H4 (cell line): ENCODE results near the gene ARHGAP33. TPM values are rescaled to one million over a fixed set of nuclear protein-coding genes. Genes with fewer than 3 reads are reported as not detected.
"Not testable (repeated sequence)": the region's sequence is repeated elsewhere in the genome, so short reads cannot be mapped to it uniquely, and the experiment has no call there.

Experiments
- DNase-seq: peaks from one replicate; pipeline ENCODE4 v3.0.0-alpha.2; 2015; ENCODE audit warnings: low spot score
- total RNA-seq: library from RNA; depleted of rRNA; stranded (reverse); fragments of >200 nt; shearing (Covaris generic); gene quantifications from 2 replicates; pipeline ENCODE4 v1.2.3, GENCODE V29; 2014

The ARHGAP33 gene
- total RNA-seq, 1 experiment from 2014 or later = 1.5 TPM

DNA sequence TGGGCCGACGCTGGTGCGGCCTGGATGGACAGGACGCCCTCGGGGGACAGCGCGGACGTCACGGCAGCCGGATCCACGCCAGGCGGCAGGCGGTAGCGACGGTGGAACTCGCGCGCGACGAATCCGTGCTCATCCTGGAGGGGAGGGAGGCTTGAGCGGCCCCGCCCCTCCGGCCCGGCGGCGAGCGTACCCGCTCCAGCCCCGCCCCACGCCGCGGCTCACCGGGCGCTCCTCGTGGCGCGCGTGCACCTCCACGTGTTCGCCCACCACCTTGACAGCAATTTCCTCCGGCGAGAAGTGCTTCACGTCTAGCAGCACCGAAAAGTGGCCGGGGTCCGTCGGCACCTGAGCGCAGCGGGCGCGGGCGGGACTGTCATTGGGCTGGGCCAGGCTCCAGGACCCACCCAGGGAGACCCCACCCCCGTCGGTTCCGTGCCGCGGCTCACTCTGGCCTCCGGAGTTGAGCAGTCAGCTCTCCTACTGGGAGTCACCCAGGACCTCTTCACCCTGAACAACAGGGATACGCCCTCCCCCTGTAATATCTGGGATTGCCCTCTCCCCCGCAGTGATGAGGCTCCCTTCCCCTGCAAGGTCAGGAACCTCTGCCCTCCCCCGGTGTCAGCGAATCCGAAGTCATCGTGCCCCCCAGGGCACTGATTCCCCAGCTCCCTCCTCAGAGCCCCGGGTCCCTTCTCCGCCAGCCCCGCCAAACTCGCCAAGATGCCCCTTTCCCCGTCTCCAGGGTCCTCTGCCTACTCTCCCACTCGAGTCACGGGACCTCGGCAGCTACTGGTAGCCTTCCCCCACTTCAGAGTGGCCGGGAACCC, 19.6 kb upstream of the ARHGAP33 start:
- no peak for DNase-seq

DNA sequence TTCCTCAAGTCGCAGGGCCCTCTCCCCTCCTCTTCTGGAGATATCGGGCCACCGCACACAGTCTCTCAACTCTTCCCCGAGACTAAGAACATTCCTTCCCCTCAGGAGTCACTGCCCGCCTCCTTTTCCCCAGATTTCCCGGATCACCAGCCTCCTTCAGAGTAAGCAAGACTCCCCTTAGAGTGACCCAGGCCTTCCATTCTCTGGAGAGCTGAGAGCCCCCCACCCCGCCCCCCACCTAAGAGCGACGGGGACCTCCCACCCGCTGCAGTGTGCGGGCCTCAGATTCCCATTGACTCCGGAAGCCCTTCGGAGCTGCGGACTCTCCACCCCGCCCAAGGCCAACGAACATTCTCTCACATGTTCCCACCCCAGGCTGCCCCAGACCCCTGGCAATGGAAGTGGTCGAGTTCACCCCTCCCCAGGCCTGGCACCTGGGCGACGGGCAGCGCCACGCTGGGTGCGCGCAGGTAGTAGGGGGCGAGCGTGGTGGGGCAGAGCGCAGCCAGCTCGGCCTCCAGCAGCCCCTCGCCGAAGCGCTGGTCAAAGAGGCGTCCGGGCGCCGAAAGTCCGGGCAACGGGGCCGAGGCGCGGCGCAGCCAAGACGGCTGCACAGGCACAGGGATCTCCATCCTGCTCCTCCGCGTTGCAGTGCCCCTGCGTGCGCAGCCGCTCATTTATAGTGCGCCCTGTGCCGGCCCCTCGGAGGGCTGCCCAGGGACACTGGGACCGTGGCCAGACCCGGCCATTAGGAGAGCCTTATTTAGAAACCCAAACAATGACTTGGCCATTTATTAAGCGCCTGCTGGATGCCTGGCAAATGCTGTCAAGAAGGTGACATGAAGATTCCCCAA, 18.8 kb upstream of the ARHGAP33 start, which contains the start of gene HSPB6:
Gene HSPB6, minus strand, starts transcription at position 653 of the 854 bp plus-strand sequence. Its CDS starts 21 bp downstream, at position 632.
- DNase-seq = no peak

DNA sequence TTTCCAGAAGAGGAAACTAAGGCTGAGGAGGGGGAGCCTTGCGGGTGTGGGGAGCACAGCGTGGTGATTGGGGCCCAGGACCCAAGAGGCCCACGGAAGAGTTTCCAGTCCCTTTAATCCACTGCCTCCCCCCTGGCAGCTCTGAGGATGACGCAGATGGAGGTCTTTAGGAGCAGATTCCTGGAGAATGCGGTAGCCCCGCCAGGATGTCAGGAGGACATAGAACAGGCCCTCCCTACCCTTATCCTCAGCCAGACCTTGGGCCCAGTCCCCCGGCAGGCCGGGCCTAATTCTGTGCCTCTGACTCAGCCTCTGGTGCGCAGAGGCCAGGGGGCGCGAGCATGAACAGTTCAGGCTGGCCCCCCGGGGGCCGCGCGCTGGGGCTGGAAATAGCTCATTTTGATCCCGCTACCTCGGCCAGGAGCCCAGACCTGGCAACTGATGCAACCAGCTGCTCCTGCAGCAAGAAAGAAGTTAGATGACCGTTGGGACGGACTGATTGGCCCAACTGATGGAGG, 18.1 kb upstream of the ARHGAP33 start:
- no peak for DNase-seq

DNA sequence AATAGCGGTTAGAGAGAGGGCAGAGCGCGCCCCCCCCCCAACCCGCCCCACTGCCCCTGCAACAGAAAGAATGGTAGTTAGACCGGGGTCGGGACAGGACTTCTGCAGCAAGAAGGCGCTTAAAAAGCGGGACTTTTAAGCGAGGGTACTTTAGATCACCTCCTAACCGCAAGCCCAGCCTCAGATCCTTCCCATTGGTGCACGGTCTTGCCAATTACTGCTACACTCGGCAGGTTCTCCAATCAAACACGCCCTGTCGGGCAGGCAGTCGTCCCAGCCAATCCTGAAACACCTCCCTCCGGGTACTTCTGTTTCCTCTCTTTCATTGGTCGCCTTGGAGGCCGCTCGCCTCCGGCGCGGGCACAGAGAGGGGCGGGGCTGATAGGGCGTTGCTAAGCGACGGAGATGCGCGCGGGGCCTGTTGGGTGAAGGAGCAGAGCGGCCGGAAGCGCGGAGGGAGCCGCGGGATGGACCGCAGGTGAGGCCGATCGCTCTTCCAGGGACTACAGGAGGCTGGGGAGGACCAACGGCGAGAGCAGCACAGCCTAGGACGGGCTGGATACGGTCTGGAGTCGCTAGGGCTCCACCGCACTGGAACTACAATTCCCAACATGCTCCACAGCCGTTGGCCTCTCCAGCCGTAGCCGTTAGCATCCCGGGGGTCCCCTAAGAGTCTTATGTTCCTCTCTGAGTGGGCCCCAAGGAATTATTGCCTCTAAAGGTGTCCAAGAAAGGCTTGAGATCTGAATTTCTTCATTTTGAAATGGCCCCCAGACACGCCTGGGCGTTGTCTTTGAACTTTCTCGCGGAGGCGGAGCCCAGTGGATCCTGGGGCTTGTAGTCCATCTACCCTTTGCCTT, 17.4 kb upstream of the ARHGAP33 start, which contains the start of gene PROSER3:
Gene PROSER3, plus strand, starts transcription at position 428 of the 860 bp plus-strand sequence. Its CDS starts 40 bp downstream, at position 468.
- DNase-seq = peak; percentile 100

DNA sequence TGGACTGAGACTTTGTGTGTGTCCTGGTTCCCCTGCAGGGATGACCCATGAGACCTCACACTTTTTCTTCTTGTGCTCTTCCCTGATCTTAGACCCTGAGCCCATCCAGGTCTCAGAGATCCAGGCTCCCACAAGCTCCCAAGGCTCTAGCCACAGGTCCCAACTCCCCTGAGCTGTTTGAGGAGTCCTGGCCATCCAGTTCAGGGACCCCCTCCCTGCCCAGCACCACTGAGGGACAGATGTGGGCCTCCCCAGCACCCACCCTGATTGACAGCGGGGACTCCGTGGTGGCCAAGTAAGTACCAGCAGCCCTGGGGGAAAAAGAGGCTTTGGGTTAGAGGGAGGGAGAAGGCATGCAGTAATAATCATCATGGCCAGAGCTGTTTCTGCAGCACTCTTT, 15.7 kb upstream of the ARHGAP33 start:
- no peak for DNase-seq

DNA sequence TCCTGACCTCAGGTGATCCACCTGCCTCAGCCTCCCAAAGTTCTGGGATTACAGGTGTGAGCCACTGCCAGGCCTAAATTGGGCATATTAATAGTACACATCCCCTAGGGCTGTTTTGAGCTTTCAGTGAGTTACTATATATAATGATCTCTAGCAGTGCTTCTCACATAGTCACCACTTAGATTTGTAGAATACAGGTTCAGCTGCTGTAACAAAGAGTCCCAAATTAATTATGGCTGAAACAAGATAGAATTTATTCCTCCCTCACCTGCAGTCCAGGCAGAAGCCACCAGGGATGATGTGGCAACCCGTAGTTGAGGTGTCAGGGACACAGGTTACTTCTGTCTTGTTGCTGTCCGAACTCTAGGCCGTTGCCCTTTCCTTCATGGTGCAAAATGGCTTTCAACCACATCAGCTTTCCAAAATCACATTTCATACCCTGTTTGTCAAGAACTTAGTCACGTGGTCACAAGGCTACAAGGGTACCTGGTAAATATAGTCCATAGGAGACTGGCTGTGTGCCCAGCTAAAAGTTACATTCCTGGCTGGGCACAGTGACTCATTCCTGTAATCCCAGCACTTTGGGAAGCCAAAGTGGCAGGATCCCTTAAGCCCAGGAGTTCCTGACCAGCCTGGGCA, 14.5 kb upstream of the ARHGAP33 start:
- no peak for DNase-seq

DNA sequence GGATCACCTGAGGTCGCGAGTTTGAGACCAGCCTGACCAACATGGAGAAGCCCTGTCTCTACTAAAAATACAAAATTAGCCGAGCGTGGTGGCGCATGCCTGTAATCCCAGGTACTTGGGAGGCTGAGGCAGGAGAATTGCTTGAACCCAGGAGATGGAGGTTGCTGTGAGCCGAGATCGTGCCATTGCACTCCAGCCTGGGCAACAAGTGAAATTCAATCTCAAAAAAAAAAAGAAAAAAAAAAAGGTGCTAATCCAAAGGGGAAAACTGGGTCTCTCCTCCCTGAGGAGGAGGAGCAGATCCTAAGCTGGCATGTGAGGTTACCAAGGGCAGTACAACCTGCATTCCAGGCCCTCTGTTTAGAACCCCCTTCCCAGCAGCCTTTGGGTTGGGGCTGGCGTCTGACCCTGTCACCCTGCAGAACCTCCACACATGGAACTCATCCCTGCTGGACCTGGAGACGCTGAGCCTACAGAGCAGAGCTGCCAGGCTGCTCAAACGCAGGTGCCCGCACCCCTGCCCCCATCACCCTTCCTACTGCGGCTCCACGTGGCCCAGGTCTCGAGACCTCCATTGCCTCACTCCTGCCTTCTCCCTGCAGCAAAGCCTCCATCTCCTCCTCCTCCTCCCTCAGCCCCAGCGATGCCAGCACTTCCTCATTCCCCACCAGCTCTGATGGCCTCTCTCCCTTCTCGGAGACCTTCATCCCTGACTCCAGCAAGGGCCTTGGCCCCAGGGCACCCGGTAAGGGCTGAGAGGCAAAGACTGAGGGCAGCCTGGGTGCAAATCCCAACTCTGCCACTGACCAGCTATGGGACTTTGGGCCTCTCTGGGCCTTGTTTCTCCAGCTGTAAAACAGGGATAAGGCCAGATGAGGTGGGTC, 10.7 kb upstream of the ARHGAP33 start:
- DNase-seq = no peak

DNA sequence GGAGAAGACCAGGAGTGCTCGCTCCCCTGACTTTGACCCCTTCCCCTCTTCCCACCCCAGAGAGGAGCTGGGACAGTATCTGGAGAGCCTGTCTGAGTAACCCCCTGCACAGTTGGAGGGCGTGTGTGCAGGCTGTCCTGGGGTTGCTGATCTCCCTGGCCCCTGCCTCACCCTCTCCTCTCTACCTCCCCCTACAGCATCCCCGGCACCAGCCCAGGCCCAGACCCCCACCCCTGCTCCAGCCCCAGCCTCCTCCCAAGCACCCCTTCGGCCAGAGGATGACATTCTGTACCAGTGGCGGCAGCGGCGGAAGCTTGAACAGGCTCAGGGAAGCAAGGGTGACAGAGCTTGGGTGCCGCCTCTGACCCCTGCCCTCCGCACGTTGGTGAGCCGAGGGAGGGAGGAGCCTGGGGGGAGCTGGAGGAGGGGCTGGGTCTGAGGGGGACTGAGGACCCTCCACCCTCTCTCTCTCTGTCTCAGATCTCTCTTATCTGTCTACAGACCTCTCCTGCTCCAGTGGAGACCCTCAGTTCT, 8.7 kb upstream of the ARHGAP33 start:
- DNase-seq = no peak

DNA sequence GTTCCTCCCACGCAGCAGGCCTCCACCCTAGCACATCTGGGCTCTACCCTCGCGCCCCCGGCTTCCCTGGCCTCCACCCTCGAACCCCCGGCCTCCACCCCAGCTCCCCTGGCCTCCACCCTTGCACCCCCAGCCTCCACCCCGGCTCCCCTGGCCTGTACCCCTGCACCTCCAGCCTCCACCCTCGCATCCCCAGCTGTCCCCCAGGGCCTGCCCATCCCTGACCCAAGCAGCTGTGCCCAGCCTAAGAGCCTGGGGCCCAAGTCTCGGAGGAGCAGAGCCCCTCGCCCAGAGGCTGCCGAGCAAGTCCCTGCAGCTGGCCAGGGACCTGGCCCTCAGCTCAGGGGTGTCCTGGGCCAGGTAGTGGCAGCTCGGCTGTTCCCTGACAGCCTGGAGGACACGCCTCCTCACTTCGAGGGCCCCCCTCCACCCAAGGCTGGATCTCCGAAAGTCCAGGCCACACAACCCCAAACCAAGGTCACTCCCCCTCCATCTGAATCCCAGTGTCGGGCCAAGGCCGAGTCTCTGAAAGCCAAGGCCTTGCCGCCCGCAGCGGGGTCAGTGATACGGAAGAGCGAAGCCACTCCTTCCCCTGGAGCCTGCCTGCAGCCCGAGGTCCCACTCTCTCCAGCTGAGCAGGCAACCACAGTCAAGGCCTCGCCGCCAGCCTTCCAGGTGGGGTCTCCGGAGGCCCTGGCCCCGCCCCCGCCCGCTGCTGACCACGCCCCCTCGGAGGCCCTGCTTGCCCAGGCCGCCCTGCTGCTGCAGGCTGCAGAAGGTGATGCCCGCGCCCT, 7.9 kb upstream of the ARHGAP33 start:
- no peak for DNase-seq

DNA sequence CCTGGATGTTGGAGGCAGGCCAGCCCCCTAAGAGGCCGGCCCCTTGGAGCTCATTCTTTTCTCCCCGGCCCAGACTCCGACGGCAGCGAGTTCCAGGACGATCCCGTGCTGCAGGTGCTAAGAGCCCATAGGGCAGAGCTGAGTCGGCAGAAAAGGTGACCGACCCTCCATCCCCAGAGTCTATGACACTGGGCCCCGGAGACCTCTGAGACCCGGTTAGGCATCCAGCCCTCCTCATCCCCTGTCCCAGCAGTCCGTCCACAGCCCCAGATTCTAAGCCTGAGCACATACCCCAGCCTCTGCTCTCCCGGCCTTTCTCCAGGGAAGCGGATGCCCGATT, 7.3 kb upstream of the ARHGAP33 start:
- no peak for DNase-seq

DNA sequence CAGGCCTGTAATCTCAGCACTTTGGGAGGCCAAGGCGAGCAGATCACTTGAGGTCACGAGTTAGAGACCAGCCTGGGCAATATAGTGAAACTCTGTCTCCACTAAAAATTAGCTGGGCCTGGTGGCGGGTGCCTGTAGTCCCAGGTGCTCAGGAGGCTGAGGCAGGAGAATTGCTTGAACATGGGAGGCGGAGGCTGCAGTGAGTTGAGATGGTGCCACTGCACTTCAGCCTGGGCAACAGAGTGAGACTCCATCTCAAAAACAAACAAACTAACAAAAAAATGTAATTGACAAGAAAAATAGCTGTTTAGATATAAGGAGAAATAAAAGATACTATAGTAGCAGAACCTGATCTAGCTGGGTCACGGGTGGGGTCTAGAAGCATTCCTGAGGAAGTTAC, 3.0 kb upstream of the ARHGAP33 start:
- DNase-seq = not testable (repeated sequence)

DNA sequence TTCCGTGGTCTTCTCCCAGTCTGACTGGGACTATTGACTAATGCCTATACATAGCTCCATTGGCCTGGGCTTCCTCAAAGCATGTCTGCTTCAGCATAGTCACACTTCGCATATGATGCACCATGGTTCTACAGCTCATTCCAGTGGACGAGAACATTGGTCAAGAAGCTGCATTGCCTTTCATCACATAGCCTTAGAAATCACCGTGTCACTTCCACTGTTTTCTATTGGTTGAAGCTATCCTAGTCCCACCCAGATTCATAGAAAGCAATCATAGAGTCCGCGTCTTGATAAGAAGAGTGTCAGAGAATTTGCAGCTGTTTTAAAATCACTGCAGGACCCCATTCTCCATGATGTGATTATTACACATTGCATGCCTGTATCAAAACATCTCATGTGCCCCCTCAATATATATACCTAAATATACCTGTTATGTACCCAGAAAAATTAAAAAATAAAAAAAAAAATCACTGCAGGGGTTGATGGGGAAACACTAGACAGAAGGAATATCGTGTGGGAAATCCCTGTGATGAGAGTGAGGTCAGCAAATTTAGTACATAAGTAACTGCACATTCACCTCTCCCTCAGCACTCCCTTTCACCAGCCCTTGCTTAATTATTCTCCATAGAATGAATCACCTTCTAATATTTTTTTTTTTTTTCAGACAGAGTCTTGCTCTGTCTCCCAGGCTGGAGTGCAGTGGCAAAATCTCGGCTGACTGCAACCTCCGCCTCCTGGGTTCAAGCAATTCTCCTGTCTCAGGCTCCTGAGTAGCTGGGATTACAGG, 2.2 kb upstream of the ARHGAP33 start:
- no peak for DNase-seq

DNA sequence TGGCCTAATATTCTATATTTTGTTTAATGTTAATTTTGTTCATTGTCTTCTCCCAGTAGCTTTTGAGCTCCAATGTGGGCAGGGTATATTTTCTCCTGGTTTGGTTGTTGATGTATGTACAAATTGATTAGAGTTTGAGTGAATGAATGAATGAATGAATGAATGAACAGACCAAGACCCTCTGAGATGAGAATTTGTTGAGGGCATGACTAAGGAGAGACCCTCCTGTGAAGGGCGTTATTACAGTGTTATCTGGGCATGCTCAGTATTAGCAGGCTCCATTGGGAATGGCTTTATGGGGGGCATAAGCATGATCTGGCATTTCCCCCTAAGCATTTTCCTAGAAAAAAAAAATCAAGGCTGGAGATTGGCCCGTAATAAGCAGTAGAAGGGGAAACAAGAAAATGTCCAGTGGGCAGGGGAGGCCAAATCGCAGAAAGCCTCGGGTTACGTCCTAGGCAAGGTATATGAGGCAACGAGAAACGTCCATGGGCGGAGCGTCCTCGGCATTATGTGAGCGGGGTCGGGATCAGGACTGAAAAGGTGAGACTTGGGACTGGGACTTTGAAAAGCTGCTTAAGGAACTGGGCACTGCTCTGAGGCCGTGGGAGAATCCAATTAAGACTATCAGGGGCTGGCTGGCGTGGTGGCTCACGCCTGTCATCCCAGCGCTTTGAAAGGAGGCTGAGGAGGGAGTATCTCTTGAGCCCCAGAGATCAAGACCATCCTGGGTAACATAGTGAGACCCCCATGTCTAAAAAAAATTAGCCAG, 904 bp upstream of the ARHGAP33 start:
- no peak for DNase-seq

DNA sequence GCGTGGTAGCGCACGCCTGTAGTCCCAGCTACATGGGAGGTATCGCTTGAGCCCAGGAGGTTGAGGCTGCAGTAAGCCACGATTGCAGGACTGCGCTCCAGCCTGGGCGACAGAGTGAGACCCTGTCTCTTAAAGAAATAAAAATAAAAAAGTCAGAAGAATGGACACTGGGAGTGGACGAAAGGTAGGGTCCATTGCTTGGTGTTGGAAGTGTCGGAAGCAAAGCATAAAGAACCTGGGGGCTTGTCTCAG, 392 bp upstream of the ARHGAP33 start:
- no peak for DNase-seq

DNA sequence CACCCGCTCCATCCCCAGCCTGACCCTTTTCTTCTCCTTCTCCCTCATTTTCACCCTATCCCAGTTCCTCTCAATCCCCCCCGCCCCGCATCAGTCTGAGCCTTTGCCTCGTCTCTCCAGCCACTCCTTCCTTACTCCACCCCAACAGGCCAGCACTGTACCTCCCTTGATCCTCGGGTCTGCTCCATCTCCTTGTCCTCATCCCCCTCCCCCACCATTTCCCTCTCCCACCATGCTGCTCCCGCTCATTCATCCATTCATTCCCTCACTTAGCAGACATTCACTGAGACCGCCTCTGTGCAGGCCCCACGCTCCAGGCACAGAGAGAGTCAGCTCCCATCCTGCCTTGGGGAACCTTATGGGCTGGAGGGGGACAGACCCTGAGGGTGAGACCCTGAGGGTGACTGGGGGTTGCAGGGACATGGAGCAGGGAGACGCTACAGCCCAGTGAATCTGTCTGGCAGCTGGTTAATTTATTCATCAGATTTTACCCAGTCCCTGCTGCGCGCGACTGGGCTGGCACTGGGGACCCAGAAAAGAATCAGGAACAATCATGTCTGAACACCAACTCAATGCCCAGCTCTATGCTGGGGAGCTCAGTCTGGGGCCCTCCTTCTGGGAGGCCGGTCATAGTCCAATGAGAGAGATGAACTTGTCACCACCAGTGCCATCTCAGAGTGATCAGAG, 881 bp downstream of the ARHGAP33 start:
- no peak for DNase-seq

DNA sequence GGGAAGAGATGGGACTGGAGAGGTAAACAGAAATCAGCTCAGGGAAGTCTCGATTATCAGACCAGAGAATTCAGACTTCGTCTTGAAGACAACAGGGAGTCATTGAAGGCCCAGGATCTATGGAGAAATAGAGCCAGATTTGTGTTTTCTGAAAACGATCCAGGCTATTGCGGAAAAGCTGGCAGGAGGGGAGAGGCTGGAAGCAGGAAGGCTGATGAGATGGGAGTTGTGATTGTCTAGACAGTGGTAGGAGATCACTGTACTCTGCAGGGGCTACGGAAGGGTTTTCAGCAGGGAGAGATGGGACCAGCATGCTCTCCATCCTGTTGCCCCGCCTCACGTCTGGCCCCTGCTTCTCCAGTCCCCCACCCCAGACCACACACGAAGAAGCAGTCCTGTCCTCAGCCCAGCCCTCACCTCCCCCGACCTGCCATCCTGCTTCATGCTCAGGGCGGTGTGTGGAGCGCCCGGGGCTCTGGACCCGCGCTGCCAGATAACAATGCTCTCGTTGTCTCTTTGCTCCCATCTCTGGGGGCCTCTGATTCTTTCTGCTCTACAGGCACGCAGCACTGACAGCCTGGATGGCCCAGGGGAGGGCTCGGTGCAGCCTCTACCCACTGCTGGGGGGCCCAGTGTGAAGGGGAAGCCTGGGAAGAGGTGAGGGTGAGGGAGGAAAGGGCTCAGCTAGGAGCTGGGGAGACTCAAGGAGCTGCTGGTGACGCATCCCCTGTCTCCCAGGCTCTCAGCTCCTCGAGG, 1.9 kb downstream of the ARHGAP33 start:
- no peak for DNase-seq
